Mononuclear cell (primary cell): ENCODE measurements around the gene HOXC12. TPM values are rescaled to one million over a fixed set of nuclear protein-coding genes. Genes with fewer than 3 reads are reported as not detected.

Experiments
- H3K27me3 ChIP-seq: 2 replicates; pipeline ENCODE4 v1.6.0; 2011; ENCODE audit warnings: low read length, control low read depth; ENCODE audit not compliant: insufficient read depth
- H3K4me1 ChIP-seq: 2 replicates; pipeline ENCODE4 v1.5.1; 2011; ENCODE audit warnings: mild to moderate bottlenecking, low read length, control low read depth; ENCODE audit not compliant: insufficient read depth
- H3K4me3 ChIP-seq: 2 replicates; pipeline ENCODE4 v1.5.1; 2011; ENCODE audit warnings: mild to moderate bottlenecking, low read length, moderate library complexity
- H3K9me3 ChIP-seq: 2 replicates; pipeline ENCODE4 v1.5.1; 2011; ENCODE audit warnings: low read depth, mild to moderate bottlenecking, control low read depth, low read length
- total RNA-seq: library from RNA; depleted of rRNA; stranded (reverse); fragments of >200 nt; gene quantifications from one replicate; pipeline ENCODE4 v1.2.3, GENCODE V29; 2012

The HOXC12 gene
- total RNA-seq, 1 donor: not detected

- no peaks in the 10 kb centered on the region for H3K9me3 ChIP-seq
- peaks cover 97% of the 10 kb centered on the region for H3K27me3 ChIP-seq
- H3K4me1 ChIP-seq: peaks cover 27% of the 10 kb centered on the region
- no peak overlapping the region for H3K4me3 ChIP-seq
These were observed 43.6 kb downstream of the HOXC12 start for GRCh38 chr12:53998110-53998899.

GRCh38 chr12:53998900-53999236 is 44.2 kb downstream of the HOXC12 start:
- H3K27me3 ChIP-seq: peaks cover 96% of the 10 kb centered on the region
- H3K4me1 ChIP-seq: peaks cover 27% of the 10 kb centered on the region
- H3K4me3 ChIP-seq: no peak overlapping the region
- H3K9me3 ChIP-seq: no peaks in the 10 kb centered on the region

- Histone ChIP-seq H3K4me1 (peaks cover 21% of the 10 kb centered on the region), H3K27me3 (peaks cover 96% of the 10 kb centered on the region), H3K9me3 (no peaks in the 10 kb centered on the region), H3K4me3 (no peak overlapping the region)
These were observed 44.9 kb downstream of the HOXC12 start for GRCh38 chr12:53999559-54000115.

- Histone ChIP-seq H3K9me3 (no peaks in the 10 kb centered on the region), H3K4me1 (peaks cover 13% of the 10 kb centered on the region), H3K27me3 (peaks cover 96% of the 10 kb centered on the region), H3K4me3 (no peak within 1 kb of the TSS)
These were observed 45.7 kb downstream of the HOXC12 start, which contains the start of gene HOXC9 for GRCh38 chr12:54000116-54001114. TSS of gene HOXC9 (plus strand) at chr12:54000161. CDS start at chr12:54000189, 28 bp downstream.

- H3K9me3 ChIP-seq: no peaks in the 10 kb centered on the region
- no peak overlapping the region for H3K4me3 ChIP-seq
- peaks cover 15% of the 10 kb centered on the region for H3K4me1 ChIP-seq
- H3K27me3 ChIP-seq: peaks cover 96% of the 10 kb centered on the region
These were observed 46.8 kb downstream of the HOXC12 start for GRCh38 chr12:54001283-54002187.

GRCh38 chr12:54002278-54002914 is 47.7 kb downstream of the HOXC12 start:
- H3K9me3 ChIP-seq: no peaks in the 10 kb centered on the region

GRCh38 chr12:54002915-54003389 is 48.2 kb downstream of the HOXC12 start:
- Histone ChIP-seq H3K9me3 (no peaks in the 10 kb centered on the region), H3K4me1 (peaks cover 24% of the 10 kb centered on the region)

More at GRCh38 chr12:54002278-54002914, 47.7 kb downstream of the HOXC12 start:
- Histone ChIP-seq H3K27me3 (peaks cover 96% of the 10 kb centered on the region), H3K4me1 (peaks cover 23% of the 10 kb centered on the region), H3K4me3 (no peak overlapping the region)

GRCh38 chr12:54003625-54004024 is 48.9 kb downstream of the HOXC12 start:
- H3K9me3 ChIP-seq: no peaks in the 10 kb centered on the region
- H3K4me3 ChIP-seq: no peak overlapping the region
- H3K27me3 ChIP-seq: peaks cover 95% of the 10 kb centered on the region
- H3K4me1 ChIP-seq: peaks cover 24% of the 10 kb centered on the region

More at GRCh38 chr12:54002915-54003389, 48.2 kb downstream of the HOXC12 start:
- Histone ChIP-seq H3K4me3 (no peak overlapping the region), H3K27me3 (peaks cover 96% of the 10 kb centered on the region)

- no peak overlapping the region for H3K4me3 ChIP-seq
- peaks cover 90% of the 10 kb centered on the region for H3K27me3 ChIP-seq
- no peaks in the 10 kb centered on the region for H3K9me3 ChIP-seq
- H3K4me1 ChIP-seq: peaks cover 24% of the 10 kb centered on the region
These were observed 49.5 kb downstream of the HOXC12 start for GRCh38 chr12:54004063-54004840.

GRCh38 chr12:54004841-54005530 is 50.3 kb downstream of the HOXC12 start:
- no peak overlapping the region for H3K4me3 ChIP-seq
- H3K9me3 ChIP-seq: no peaks in the 10 kb centered on the region
- H3K27me3 ChIP-seq: peaks cover 91% of the 10 kb centered on the region
- H3K4me1 ChIP-seq: peaks cover 23% of the 10 kb centered on the region

GRCh38 chr12:54005531-54005852 is 50.8 kb downstream of the HOXC12 start:
- no peaks in the 10 kb centered on the region for H3K9me3 ChIP-seq
- H3K27me3 ChIP-seq: peaks cover 91% of the 10 kb centered on the region
- peaks cover 18% of the 10 kb centered on the region for H3K4me1 ChIP-seq
- no peak overlapping the region for H3K4me3 ChIP-seq

- peaks cover 19% of the 10 kb centered on the region for H3K4me1 ChIP-seq
- peak overlapping the region; percentile 18 for H3K4me3 ChIP-seq
- H3K9me3 ChIP-seq: no peaks in the 10 kb centered on the region
- peaks cover 91% of the 10 kb centered on the region for H3K27me3 ChIP-seq
These were observed 51.3 kb downstream of the HOXC12 start for GRCh38 chr12:54005853-54006558.
